Liver (tissue), 9 donors: ENCODE measurements around the gene SH2D4B. TPM values are rescaled to one million over a fixed set of nuclear protein-coding genes. Genes with fewer than 3 reads are reported as not detected.
A peak's percentile ranks its signal among the peaks of the same experiment; 100 is the strongest.

Source experiments
- DNase-seq: peaks from one replicate; pipeline ENCODE4 v3.0.0-alpha.2; 2017; ENCODE audit warnings: low spot score
- H3K27ac ChIP-seq, 2 donors: one replicate each; pipeline ENCODE4 v1.7.0; 2013; ENCODE audit warnings: inconsistent platforms in 2 of 2, low read length in 2 of 2, control low read depth in 1 of 2, low read depth in 1 of 2, mild to moderate bottlenecking in 1 of 2
- H3K27me3 ChIP-seq, 4 donors: one replicate each; pipeline versions ENCODE4 v1.6.1 to v1.7.0; 2013; ENCODE audit warnings: low read length in 3 of 4, inconsistent platforms in 1 of 4, mild to moderate bottlenecking in 1 of 4, moderate library complexity in 1 of 4; ENCODE audit not compliant: control insufficient read depth in 4 of 4, insufficient read depth in 4 of 4
- H3K36me3 ChIP-seq, 4 donors: one replicate each; pipeline versions ENCODE4 v1.6.1 to v1.7.0; 2013; ENCODE audit warnings: low read length in 3 of 4, mild to moderate bottlenecking in 3 of 4, low read depth in 1 of 4, moderate library complexity in 1 of 4; ENCODE audit not compliant: control insufficient read depth in 4 of 4, insufficient read depth in 3 of 4
- H3K4me1 ChIP-seq, 4 donors: one replicate each; pipeline versions ENCODE4 v1.6.1 to v1.7.0; 2013; ENCODE audit warnings: low read length in 3 of 4, mild to moderate bottlenecking in 3 of 4, moderate library complexity in 1 of 4; ENCODE audit not compliant: control insufficient read depth in 4 of 4, insufficient read depth in 4 of 4
- H3K4me3 ChIP-seq, 3 donors: one replicate each; pipeline versions ENCODE4 v1.6.1 to v1.7.0; 2013; ENCODE audit warnings: low read length in 3 of 3, control low read depth in 1 of 3, low read depth in 1 of 3, mild to moderate bottlenecking in 1 of 3
- H3K9ac ChIP-seq, 2 donors: one replicate each; pipeline ENCODE4 v1.7.0; 2013; ENCODE audit warnings: low read length in 2 of 2, mild to moderate bottlenecking in 2 of 2, moderate library complexity in 2 of 2, control low read depth in 1 of 2, low read depth in 1 of 2
- H3K9me3 ChIP-seq, 4 donors: one replicate each; pipeline versions ENCODE4 v1.6.1 to v1.7.0; 2013; ENCODE audit warnings: low read length in 3 of 4; ENCODE audit not compliant: control insufficient read depth in 4 of 4
- EGR1 ChIP-seq, 2 donors: IDR thresholded peaks; 2 replicates each; pipeline ENCODE4 v1.6.1; 2016 to 2018; ENCODE audit warnings: antibody characterized with exemption in 2 of 2, low read depth in 2 of 2
- FOXA1 ChIP-seq: IDR thresholded peaks from 2 replicates; pipeline ENCODE4 v1.6.1; 2016; ENCODE audit warnings: antibody characterized with exemption
- FOXA2 ChIP-seq: IDR thresholded peaks from 2 replicates; pipeline ENCODE4 v1.6.1; 2016; ENCODE audit warnings: antibody characterized with exemption
- GABPA ChIP-seq, 2 donors: IDR thresholded peaks in 1 of 2; conservative IDR thresholded peaks in 1 of 2; 2 replicates each; pipeline ENCODE4 v1.6.1; 2016; ENCODE audit warnings: antibody characterized with exemption in 2 of 2, mild to moderate bottlenecking in 1 of 2, moderate library complexity in 1 of 2
- HNF4A ChIP-seq, 2 donors: conservative IDR thresholded peaks; 2 replicates each; pipeline ENCODE4 v1.6.1; 2016; ENCODE audit warnings: antibody characterized with exemption in 2 of 2, mild to moderate bottlenecking in 2 of 2
- JUND ChIP-seq, 2 donors: IDR thresholded peaks; 2 replicates each; pipeline ENCODE4 v1.6.1; 2016; ENCODE audit warnings: antibody characterized with exemption in 2 of 2
- NR2F2 ChIP-seq: IDR thresholded peaks from 2 replicates; pipeline ENCODE4 v1.6.1; 2016; ENCODE audit warnings: antibody characterized with exemption
- RAD21 ChIP-seq, 2 donors: IDR thresholded peaks; 2 replicates each; pipeline ENCODE4 v1.6.1; 2016; ENCODE audit warnings: antibody characterized with exemption in 2 of 2, mild to moderate bottlenecking in 2 of 2
- RXRA ChIP-seq, 2 donors: IDR thresholded peaks; 2 replicates each; pipeline ENCODE4 v1.6.1; 2017 to 2018; ENCODE audit warnings: antibody characterized with exemption in 2 of 2, mild to moderate bottlenecking in 1 of 2
- SP1 ChIP-seq: IDR thresholded peaks from 2 replicates; pipeline ENCODE4 v1.6.1; 2018; ENCODE audit warnings: antibody characterized with exemption, mild to moderate bottlenecking
- TAF1 ChIP-seq: conservative IDR thresholded peaks from 2 replicates; pipeline ENCODE4 v1.6.1; 2016; ENCODE audit warnings: antibody characterized with exemption, mild to moderate bottlenecking
- YY1 ChIP-seq: IDR thresholded peaks from 2 replicates; pipeline ENCODE4 v1.6.1; 2016; ENCODE audit warnings: antibody characterized with exemption, mild to moderate bottlenecking
- WGBS: extraction: QIAGEN DNeasy Blood & Tissue Kit; methylation state at CpG from one replicate; pipeline ENCODE4 v1.1.7; 2013; 5-methylcytosine and 5-hydroxymethylcytosine counted together
- polyA plus RNA-seq, 2 donors: library from polyadenylated mRNA; stranded (reverse) in 1 of 2; unstranded in 1 of 2; fragments of 200-250 nt in 1 of 2; fragments of >200 nt in 1 of 2; fragmentation: Nextera tagmentation in 1 of 2; extraction: Ambion mirVana in 1 of 2; gene quantifications; one replicate each; pipeline versions ENCODE4 v1.2.1 to v1.2.3, GENCODE V29; 2013 to 2015
- total RNA-seq, 2 donors: library from RNA; depleted of rRNA; stranded (reverse); fragments of >200 nt; gene quantifications; one replicate each; pipeline ENCODE4 v1.2.3, GENCODE V29; 2014
- TF ChIP-seq, protein P1 (sequence below): IDR thresholded peaks from 2 replicates; pipeline ENCODE4 v1.6.1; 2016; ENCODE audit warnings: antibody characterized with exemption, mild to moderate bottlenecking
- TF ChIP-seq, protein P2 (sequence below): IDR thresholded peaks from 2 replicates; pipeline ENCODE4 v1.6.1; 2016; ENCODE audit warnings: antibody characterized with exemption
- TF ChIP-seq, protein P3 (sequence below): IDR thresholded peaks from 2 replicates; pipeline ENCODE4 v1.6.1; 2016; ENCODE audit warnings: antibody characterized with exemption
- TF ChIP-seq, protein P4 (sequence below): IDR thresholded peaks from 2 replicates; pipeline ENCODE4 v1.6.1; 2016; ENCODE audit warnings: antibody characterized with exemption
- TF ChIP-seq, protein P5 (sequence below): fragments of 150-350 bp; IDR thresholded peaks from 2 replicates; pipeline ENCODE4 v1.5.1; 2017; ENCODE audit warnings: improper control_type of control experiment, low read depth, low read length; ENCODE audit not compliant: missing input control
- donor health status: healthy.
- donor health status: healthy.
- donor health status: healthy.
- donor health status: healthy.
- donor health status: healthy.

SH2D4B gene
- total and polyA plus RNA-seq, 4 donors: 0.19 TPM; not detected in 3

DNA sequence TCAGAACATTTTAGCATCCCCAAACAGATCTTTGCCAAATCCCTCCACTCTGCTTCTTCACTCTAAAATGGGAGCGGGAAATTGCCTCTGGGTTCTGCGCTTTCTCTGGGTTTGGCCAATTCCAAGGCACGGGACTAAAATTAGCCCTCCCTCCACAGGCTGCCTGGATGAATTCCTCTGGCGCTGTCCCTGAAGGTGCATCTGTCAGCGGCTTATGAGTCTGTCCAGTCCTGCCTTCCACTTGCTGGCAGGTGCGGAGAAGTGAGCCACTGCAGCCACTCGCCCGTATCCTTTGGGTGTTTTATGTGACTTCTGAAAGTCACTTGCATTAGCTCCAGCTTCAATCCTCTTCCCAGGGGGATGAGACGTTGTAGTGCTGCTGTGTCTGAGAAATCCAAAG, 121.6 kb downstream of the SH2D4B start (continued):
- TF ChIP-seq JUND (IDR thresholded peaks at IDR 0.05): no peak

DNA sequence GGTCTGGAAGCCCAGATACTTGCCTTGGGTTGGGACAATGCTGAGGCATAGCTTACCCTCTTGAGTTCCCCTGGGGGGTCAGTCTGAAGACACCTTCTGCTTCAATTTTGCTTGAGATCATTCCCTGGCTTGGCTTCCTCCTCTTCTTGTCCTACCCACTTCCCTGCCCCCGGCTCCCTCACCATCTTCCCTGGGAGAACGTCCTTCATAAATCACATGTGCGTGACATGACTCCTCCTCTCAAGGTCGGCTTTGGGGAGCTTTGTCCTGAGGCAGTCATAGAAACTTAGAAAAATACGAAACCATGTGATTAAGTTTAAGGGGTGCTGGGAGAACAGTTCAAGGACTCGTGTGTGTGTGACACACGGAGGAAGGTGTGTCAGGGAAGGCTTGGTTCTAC, 122.6 kb downstream of the SH2D4B start:
- Histone ChIP-seq H3K27ac (peak overlapping the region in 1 of 2 donors; percentile 13), H3K4me1 (peaks cover 0 to 6% (median 4%) of the 10 kb centered on the region in 4 donors), H3K4me3 (no peak overlapping the region), H3K36me3 (no peaks in the 10 kb centered on the region), H3K9me3 (peaks cover 11 to 18% (median 16%) of the 10 kb centered on the region in 4 donors), H3K9ac (no peak overlapping the region), H3K27me3 (peaks cover 0 to 3% (median 0%) of the 10 kb centered on the region in 4 donors)
- 75% methylated on average over 7 of the region's 7 CpGs for WGBS
- TF ChIP-seq FOXA2 (no peak), HNF4A (conservative IDR thresholded peaks at IDR 0.05) (no peak), EGR1 (IDR thresholded peaks at IDR 0.05; ENCODE audit: low read depth in 2 of 2) (no peak), TAF1 (no peak), JUND (IDR thresholded peaks at IDR 0.05) (no peak), RAD21 (IDR thresholded peaks at IDR 0.05) (no peak), YY1 (no peak), FOXA1 (no peak), SP1 (no peak), NR2F2 (no peak)
- TF ChIP-seq, protein P1, sequence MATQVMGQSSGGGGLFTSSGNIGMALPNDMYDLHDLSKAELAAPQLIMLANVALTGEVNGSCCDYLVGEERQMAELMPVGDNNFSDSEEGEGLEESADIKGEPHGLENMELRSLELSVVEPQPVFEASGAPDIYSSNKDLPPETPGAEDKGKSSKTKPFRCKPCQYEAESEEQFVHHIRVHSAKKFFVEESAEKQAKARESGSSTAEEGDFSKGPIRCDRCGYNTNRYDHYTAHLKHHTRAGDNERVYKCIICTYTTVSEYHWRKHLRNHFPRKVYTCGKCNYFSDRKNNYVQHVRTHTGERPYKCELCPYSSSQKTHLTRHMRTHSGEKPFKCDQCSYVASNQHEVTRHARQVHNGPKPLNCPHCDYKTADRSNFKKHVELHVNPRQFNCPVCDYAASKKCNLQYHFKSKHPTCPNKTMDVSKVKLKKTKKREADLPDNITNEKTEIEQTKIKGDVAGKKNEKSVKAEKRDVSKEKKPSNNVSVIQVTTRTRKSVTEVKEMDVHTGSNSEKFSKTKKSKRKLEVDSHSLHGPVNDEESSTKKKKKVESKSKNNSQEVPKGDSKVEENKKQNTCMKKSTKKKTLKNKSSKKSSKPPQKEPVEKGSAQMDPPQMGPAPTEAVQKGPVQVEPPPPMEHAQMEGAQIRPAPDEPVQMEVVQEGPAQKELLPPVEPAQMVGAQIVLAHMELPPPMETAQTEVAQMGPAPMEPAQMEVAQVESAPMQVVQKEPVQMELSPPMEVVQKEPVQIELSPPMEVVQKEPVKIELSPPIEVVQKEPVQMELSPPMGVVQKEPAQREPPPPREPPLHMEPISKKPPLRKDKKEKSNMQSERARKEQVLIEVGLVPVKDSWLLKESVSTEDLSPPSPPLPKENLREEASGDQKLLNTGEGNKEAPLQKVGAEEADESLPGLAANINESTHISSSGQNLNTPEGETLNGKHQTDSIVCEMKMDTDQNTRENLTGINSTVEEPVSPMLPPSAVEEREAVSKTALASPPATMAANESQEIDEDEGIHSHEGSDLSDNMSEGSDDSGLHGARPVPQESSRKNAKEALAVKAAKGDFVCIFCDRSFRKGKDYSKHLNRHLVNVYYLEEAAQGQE: no peak
- TF ChIP-seq, protein P2, sequence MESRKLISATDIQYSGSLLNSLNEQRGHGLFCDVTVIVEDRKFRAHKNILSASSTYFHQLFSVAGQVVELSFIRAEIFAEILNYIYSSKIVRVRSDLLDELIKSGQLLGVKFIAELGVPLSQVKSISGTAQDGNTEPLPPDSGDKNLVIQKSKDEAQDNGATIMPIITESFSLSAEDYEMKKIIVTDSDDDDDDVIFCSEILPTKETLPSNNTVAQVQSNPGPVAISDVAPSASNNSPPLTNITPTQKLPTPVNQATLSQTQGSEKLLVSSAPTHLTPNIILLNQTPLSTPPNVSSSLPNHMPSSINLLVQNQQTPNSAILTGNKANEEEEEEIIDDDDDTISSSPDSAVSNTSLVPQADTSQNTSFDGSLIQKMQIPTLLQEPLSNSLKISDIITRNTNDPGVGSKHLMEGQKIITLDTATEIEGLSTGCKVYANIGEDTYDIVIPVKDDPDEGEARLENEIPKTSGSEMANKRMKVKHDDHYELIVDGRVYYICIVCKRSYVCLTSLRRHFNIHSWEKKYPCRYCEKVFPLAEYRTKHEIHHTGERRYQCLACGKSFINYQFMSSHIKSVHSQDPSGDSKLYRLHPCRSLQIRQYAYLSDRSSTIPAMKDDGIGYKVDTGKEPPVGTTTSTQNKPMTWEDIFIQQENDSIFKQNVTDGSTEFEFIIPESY: no peak
- TF ChIP-seq, protein P3, sequence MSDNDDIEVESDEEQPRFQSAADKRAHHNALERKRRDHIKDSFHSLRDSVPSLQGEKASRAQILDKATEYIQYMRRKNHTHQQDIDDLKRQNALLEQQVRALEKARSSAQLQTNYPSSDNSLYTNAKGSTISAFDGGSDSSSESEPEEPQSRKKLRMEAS: no peak
- TF ChIP-seq, protein P4, sequence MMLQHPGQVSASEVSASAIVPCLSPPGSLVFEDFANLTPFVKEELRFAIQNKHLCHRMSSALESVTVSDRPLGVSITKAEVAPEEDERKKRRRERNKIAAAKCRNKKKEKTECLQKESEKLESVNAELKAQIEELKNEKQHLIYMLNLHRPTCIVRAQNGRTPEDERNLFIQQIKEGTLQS: no peak
- no peak for DNase-seq

DNA sequence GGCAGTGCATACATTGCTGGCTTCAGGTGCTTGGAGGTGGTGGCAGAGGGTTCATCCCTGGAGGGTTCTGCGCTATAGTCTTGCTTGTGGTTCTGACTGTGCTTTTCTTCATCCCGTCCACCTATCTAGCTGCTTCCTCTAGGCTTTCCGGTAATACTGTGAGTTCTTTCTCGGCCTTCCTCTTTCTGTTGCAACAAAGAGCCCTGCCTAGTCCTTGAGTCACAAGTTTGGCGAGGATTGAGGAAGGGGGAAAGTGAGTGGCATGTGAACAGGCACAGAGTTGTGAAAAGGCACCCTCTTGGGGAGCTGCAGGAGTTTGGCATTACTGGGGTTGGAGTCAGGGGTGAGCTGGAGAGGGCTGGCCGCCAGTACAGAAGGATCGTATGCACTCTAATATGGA, 123.0 kb downstream of the SH2D4B start:
- WGBS: 73% methylated on average over 7 of the region's 7 CpGs

More for the DNA sequence above, 123.0 kb downstream of the SH2D4B start:
- TF ChIP-seq, protein P5, sequence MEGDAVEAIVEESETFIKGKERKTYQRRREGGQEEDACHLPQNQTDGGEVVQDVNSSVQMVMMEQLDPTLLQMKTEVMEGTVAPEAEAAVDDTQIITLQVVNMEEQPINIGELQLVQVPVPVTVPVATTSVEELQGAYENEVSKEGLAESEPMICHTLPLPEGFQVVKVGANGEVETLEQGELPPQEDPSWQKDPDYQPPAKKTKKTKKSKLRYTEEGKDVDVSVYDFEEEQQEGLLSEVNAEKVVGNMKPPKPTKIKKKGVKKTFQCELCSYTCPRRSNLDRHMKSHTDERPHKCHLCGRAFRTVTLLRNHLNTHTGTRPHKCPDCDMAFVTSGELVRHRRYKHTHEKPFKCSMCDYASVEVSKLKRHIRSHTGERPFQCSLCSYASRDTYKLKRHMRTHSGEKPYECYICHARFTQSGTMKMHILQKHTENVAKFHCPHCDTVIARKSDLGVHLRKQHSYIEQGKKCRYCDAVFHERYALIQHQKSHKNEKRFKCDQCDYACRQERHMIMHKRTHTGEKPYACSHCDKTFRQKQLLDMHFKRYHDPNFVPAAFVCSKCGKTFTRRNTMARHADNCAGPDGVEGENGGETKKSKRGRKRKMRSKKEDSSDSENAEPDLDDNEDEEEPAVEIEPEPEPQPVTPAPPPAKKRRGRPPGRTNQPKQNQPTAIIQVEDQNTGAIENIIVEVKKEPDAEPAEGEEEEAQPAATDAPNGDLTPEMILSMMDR: no peak
- TF ChIP-seq GABPA (IDR thresholded peaks at IDR 0.05 in 1 of 2, conservative IDR thresholded peaks at IDR 0.05 in 1 of 2): no peak
- no peak for TF ChIP-seq RAD21 (IDR thresholded peaks at IDR 0.05)
- no peak for TF ChIP-seq SP1
- TF ChIP-seq RXRA (IDR thresholded peaks at IDR 0.05): no peak
- TF ChIP-seq, protein P1: no peak
- TF ChIP-seq, protein P3: no peak
- no peak for TF ChIP-seq FOXA1
- TF ChIP-seq HNF4A (conservative IDR thresholded peaks at IDR 0.05): no peak
- no peak for TF ChIP-seq JUND (IDR thresholded peaks at IDR 0.05)
- no peak for TF ChIP-seq FOXA2
- DNase-seq: no peak
- H3K36me3 ChIP-seq: no peaks in the 10 kb centered on the region
- H3K4me1 ChIP-seq: peaks cover 0 to 6% (median 4%) of the 10 kb centered on the region in 4 donors
- H3K4me3 ChIP-seq: no peak overlapping the region
- H3K27me3 ChIP-seq: peaks cover 0 to 3% (median 0%) of the 10 kb centered on the region in 4 donors
- peaks cover 9 to 16% (median 13%) of the 10 kb centered on the region in 4 donors for H3K9me3 ChIP-seq
- no peak overlapping the region for H3K9ac ChIP-seq
- H3K27ac ChIP-seq: peak overlapping the region in 1 of 2 donors; percentile 13
